Mesodermal cell (in vitro differentiated cells): Measurements from ENCODE around the gene CLTCL1.
A peak's percentile ranks its signal among the peaks of the same experiment; 100 is the strongest.
"Not testable (repeated sequence)": the region's sequence is repeated elsewhere in the genome, so short reads cannot be mapped to it uniquely, and the experiment has no call there.

Experiments
- H3K27ac ChIP-seq: 2 replicates; pipeline ENCODE4 v1.7.0; 2013; ENCODE audit warnings: mild to moderate bottlenecking, low read depth, low read length, moderate library complexity; ENCODE audit not compliant: severe bottlenecking
- H3K36me3 ChIP-seq: 2 replicates; pipeline ENCODE4 v1.7.1; 2013; ENCODE audit warnings: mild to moderate bottlenecking, low read length, moderate library complexity; ENCODE audit not compliant: control insufficient read depth, insufficient read depth
- H3K4me1 ChIP-seq: one replicate; pipeline ENCODE4 v1.7.1; 2013; ENCODE audit warnings: mild to moderate bottlenecking, low read length; ENCODE audit not compliant: insufficient read depth, control insufficient read depth, poor library complexity, severe bottlenecking
- H3K4me3 ChIP-seq: 2 replicates; pipeline ENCODE4 v1.7.0; 2013; ENCODE audit warnings: low read length, control low read depth, mild to moderate bottlenecking; ENCODE audit not compliant: insufficient read depth, poor library complexity, severe bottlenecking; ENCODE audit errors: extremely low read depth
- H3K9me3 ChIP-seq: 2 replicates; pipeline ENCODE4 v1.7.1; 2013; ENCODE audit warnings: mild to moderate bottlenecking, low read length, moderate library complexity; ENCODE audit not compliant: control insufficient read depth
- WGBS, 2 experiments: methylation state at CpG; one replicate each; pipeline ENCODE4 v1.1.5; 2013; ENCODE audit warnings: missing lambda C conversion rate in 2 of 2; ENCODE audit not compliant: insufficient coverage in 2 of 2; 5-methylcytosine and 5-hydroxymethylcytosine counted together

CLTCL1 gene

GRCh38 chr22:19164425-19164824 lies 127.1 kb downstream of the CLTCL1 start:
- Histone ChIP-seq H3K36me3 (no peaks in the 10 kb centered on the region), H3K4me3 (no peak overlapping the region), H3K4me1 (peaks cover 4% of the 10 kb centered on the region), H3K9me3 (no peaks in the 10 kb centered on the region), H3K27ac (no peak overlapping the region)
- WGBS, 2 experiments: 85 to 86% methylated on average over 2 to 3 of the region's 6 CpGs

DNA sequence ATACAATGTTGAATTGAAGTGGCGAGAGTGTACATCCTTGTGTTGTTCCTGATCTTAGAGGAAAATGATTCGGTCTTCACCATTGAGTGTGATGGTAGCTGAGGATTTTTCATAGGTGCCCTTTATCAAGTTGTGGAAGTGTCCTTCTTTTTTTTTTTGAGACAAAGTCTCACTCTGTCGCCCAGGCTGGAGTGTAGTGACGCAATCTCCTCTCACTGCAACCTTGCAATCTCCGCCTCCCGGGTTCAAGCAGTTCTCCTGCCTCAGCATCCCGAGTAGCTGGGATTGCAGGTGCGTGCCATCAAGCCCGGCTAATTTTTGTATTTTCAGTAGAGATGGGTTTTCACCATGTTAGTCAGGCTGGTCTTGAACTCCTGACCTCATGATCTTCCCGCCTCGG lies 132.9 kb downstream of the CLTCL1 start:
- 91 to 97% methylated on average over 7 to 10 of the region's 11 CpGs for WGBS, 2 experiments
- H3K4me3 ChIP-seq, H3K36me3 ChIP-seq, H3K9me3 ChIP-seq, H3K27ac ChIP-seq, H3K4me1 ChIP-seq: not testable (repeated sequence)

DNA sequence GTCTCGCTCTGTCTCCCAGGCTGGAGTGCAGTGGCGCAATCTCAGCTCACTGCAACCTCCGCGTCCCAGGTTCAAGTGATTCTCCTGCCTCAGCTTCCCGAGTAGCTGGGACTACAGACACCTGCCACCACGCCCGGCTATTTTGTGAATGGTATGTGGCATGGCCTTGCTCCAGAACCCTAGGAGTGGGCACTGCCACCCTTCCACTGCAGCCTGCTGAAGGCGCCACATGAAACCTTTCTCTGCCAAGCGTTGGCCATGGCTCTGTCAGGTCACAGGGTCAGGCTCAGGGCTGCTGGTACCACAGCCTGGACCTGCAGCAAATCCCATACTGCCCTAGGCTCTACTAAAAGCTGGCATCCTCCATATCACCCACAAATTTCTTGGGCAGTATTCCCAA lies 135.4 kb downstream of the CLTCL1 start:
- 84 to 95% methylated on average over 4 to 9 of the region's 9 CpGs for WGBS, 2 experiments
- H3K27ac ChIP-seq, H3K4me3 ChIP-seq, H3K36me3 ChIP-seq, H3K4me1 ChIP-seq, H3K9me3 ChIP-seq: not testable (repeated sequence)

DNA sequence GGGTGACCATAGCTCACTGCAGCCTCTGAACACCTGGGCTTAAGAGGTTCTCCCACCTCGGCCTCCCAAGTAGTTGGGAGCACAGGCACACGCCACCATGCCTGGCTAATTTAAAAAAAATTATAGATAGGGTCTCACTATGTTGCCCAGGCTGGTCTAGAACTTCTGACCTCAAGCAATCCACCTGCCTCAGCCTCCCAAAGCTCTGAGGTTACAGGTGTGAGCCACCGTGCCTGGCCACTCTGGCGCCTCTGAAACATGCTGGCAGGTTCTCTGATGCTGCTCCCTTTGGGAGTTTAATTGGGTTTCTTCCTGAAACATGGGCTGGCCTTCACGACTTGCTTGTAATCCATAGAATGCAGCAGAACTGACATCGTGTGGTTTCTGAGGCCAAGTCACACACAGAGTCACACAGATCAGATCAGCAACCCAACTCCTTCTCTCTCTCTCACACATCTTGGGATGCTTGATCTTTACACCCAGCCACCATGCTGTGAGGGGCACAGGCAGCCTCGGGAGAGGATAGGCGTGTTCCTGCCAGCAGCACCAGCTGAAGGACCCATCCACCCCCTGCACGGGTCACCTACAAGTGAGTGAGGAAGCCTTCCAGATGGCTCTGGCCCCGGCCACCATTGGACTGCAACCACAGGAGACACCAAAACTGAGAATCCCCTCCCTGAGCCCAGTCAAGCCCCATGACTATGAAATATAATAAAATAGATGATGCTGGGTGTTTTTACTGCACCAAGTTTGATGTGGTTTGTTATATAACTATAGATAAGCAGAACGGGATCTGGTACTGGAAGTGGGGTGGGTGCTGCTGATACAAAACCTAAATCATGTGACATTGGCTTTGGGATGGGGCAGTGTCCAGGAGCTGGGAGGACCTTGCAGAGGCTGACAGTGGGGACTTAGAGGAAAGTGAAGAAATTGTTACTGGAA lies 138.3 kb downstream of the CLTCL1 start:
- no peak overlapping the region for H3K4me3 ChIP-seq
- H3K4me1 ChIP-seq: no peaks in the 10 kb centered on the region
- no peaks in the 10 kb centered on the region for H3K9me3 ChIP-seq
- 60 to 62% methylated on average over 8 to 9 of the region's 11 CpGs for WGBS, 2 experiments
- no peaks in the 10 kb centered on the region for H3K36me3 ChIP-seq
- H3K27ac ChIP-seq: no peak overlapping the region

DNA sequence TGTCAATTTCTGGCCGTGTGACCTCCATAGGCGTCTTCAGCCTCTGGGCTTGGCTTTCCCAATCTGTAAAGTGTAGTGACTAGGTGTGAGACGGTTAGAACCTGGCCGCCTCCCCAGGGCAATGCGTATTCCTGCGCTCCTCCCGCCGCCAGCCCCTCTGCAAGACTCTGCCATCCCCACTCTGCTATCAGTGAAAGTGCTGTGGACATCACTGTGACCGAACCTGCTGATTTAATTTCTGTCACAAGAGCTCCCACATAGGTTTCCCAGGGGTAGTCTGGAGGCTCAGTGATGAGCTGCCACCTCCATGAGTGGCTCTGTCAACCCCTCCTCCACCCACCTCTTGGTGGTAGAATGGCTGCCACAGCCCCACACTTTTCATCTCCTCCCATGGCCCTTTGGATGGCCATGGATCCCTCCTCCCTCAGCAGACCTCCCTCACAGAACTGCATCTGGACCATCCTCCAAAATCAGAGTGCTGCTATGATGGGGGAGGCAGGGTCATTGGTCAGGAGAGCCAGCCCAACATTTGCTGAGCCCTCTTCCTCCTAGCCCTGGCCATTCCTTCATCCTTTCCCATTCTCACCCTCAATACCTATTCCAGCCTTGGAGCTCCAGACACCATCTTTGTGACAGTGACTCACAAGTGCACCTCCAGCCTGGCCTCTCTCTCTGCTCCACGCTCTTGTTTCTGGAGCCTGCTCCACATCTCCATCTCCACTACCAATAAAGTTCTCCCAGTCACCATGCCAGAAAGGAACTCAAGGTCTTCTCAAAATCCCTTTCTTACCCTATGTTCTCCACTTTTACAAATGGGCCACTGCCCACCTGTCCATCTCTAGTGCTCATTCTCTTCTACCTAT lies 140.0 kb downstream of the CLTCL1 start:
- Histone ChIP-seq H3K27ac (no peak overlapping the region), H3K36me3 (no peaks in the 10 kb centered on the region), H3K9me3 (no peaks in the 10 kb centered on the region), H3K4me1 (no peaks in the 10 kb centered on the region), H3K4me3 (no peak overlapping the region)
- 64 to 65% methylated on average over 7 to 9 of the region's 10 CpGs for WGBS, 2 experiments

- Histone ChIP-seq H3K4me3 (no peak overlapping the region), H3K36me3 (no peaks in the 10 kb centered on the region), H3K9me3 (no peaks in the 10 kb centered on the region), H3K4me1 (no peaks in the 10 kb centered on the region), H3K27ac (no peak overlapping the region)
- 22 to 26% methylated on average over 54 to 55 of the region's 68 CpGs for WGBS, 2 experiments
Measured at GRCh38 chr22:19150482-19151328, 140.8 kb downstream of the CLTCL1 start.

DNA sequence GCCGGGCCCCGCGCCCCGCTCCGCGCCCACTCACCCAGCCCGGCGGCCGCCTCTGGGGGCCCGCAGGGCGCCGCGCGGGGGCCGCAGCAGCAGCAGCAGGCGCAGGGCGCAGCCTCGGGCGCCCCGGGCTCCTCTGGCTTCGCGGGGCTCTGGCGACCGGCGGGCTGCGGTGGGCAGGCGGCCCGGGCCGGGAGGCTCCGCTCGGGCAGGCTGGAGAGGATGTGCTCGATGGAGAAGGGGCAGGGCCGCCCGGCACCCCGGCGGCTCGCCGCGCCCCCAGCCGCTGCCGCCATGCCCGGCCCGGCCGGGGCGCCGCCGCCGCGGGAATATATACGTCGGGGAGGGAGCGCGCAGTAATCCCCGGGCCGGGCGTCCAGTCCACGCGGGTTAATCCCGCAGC lies 141.5 kb downstream of the CLTCL1 start, which contains the start of gene GSC2:
Gene GSC2, minus strand, starts transcription at position 302 of the 400 bp plus-strand sequence. Its CDS starts 9 bp downstream, at position 293.
- Histone ChIP-seq H3K9me3 (no peaks in the 10 kb centered on the region), H3K36me3 (no peaks in the 10 kb centered on the region), H3K4me3 (peak within 1 kb of the TSS; percentile 11), H3K4me1 (no peaks in the 10 kb centered on the region), H3K27ac (no peak within 1 kb of the TSS)
- WGBS, 2 experiments: 3% methylated on average over 36 to 52 of the region's 59 CpGs

DNA sequence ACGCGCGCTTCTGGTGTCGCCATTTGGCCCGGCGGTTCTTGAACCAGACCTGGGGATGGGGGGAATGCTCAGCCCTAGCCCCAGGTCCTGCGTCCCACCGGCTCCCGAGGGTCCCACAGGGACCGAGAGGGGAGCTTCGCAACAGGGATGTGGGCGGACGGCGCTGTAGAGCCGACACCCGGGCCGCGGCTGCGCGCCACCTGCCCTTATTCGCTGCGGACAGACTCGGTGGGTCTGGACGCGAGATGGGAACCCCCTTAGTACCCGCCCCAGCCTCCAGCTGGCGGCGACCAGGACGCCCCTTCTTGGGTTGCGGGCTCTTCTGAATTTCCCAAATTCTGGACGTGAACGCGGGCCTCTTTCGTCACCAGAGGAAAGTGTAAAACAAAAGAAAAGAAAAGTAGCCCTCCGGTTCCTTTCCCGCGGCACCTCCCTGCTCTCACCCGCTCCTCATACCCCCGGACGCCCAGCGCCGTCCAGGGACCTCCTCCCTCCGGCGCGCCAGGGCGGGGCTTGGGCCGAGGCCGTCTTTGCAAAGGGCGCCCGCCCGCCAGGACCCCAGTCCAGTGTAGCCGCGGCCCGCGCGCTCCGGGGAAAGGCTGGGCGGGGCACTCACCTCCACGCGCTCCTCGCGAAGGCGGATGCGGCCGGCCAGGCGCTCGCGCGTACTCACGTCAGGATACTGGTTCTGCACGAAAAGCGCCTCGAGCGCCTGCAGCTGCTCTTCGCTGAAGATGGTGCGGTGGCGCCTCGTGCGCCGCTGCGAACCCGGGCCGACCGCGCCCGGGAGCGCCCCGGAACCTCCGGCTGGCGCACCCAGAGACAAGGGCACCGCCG lies 142.3 kb downstream of the CLTCL1 start:
- no peaks in the 10 kb centered on the region for H3K9me3 ChIP-seq
- no peaks in the 10 kb centered on the region for H3K36me3 ChIP-seq
- peak overlapping the region; percentile 11 for H3K4me3 ChIP-seq
- H3K4me1 ChIP-seq: no peaks in the 10 kb centered on the region
- no peak overlapping the region for H3K27ac ChIP-seq
- 14 to 15% methylated on average over 74 to 81 of the region's 92 CpGs for WGBS, 2 experiments

DNA sequence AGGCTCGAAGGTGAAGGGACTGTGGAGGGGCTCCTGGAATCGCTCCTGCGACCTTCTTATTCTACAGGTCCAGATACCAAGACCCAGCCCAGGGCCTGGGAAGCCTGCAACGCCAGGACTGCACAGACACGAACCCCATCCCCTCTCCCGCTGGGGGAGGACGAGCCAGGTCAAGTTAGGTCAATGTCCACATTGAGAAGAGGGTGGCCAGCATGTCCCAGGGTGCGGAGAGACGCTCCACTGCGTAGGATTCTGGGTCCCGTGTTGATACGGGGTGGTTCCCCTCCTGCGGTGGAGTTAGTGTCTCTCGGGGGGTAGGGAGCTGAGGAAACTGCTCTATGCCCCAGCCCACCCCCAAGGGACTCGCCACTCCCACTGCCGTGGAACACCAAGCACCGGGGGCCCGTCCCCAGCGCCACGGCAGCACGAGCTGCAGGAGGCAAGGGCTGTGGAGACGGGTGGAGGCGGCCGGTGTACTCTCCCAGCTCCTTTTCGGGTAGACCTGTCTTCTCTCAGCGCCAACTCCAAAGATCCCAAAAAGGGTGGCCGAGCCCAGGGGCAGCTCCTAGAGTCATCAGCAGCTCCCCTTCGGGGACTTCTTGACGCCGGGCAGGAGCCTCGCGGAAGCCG lies 143.0 kb downstream of the CLTCL1 start:
- no peaks in the 10 kb centered on the region for H3K9me3 ChIP-seq
- H3K27ac ChIP-seq: no peak overlapping the region
- no peak overlapping the region for H3K4me3 ChIP-seq
- 74 to 79% methylated on average over 26 to 30 of the region's 33 CpGs for WGBS, 2 experiments
- H3K36me3 ChIP-seq: no peaks in the 10 kb centered on the region
- no peaks in the 10 kb centered on the region for H3K4me1 ChIP-seq
